Panc1 (cell line): ENCODE results near the gene AUNIP.

Experiments
- CTCF ChIP-seq: fragments of 450-650 bp; IDR thresholded peaks from 2 replicates; pipeline ENCODE4 v1.5.1; 2017; ENCODE audit warnings: mild to moderate bottlenecking
- REST ChIP-seq, 2 experiments: IDR thresholded peaks; 2 replicates each; pipeline ENCODE4 v1.6.1; 2011 to 2012; ENCODE audit warnings: low read depth in 2 of 2, control low read depth in 1 of 2, low read length in 1 of 2, mild to moderate bottlenecking in 1 of 2, moderate library complexity in 1 of 2; ENCODE audit not compliant: insufficient read depth in 1 of 2

GRCh38 chr1:25905680-25906643 is 46.7 kb upstream of the AUNIP start, which contains the start of gene STMN1:
- no peak for TF ChIP-seq CTCF
- TF ChIP-seq REST (IDR thresholded peaks at IDR 0.05; ENCODE audit: insufficient read depth in 1 of 2, low read depth in 2 of 2, low read length in 1 of 2): no peak
